GM18907 (cell line): ENCODE data around the gene STYXL1.
"Not testable (repeated sequence)": the region's sequence is repeated elsewhere in the genome, so short reads cannot be mapped to it uniquely, and the experiment has no call there.

Source experiments
- ATAC-seq: cut with Tn5 transposase; IDR thresholded peaks from one replicate; pipeline ENCODE4 v1.9.1; 2021; ENCODE audit warnings: mild to moderate bottlenecking, moderate library complexity; ENCODE audit not compliant: unreplicated experiment

The STYXL1 gene

GRCh38 chr7:76040126-76040525 is 7.7 kb downstream of the STYXL1 start:
- ATAC-seq: no peak

DNA sequence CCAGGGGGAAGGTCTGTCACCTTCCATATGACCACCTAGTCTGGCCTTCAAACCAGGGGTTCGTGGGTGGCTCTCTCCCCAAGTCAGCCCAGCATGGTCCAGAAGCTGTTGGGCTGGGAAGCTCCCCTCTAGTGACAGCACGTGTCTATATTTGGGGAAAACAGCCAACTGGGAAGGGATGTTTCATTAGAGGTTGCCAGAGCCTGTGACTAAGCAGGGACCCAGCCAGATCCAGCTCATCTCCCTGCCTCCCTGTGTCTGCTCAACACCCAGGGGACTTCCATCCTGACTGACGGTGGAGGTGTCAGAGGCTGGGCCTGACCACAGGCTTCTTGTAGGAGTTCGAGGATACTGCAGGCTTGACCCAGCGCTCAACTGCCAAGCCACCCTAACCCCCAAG is 10.5 kb downstream of the STYXL1 start:
- no peak for ATAC-seq

GRCh38 chr7:76031964-76032363 is 15.8 kb downstream of the STYXL1 start:
- ATAC-seq: no peak

GRCh38 chr7:76029682-76030081 is 18.1 kb downstream of the STYXL1 start:
- not testable (repeated sequence) for ATAC-seq

GRCh38 chr7:76023002-76023401 is 24.8 kb downstream of the STYXL1 start:
- no peak for ATAC-seq

GRCh38 chr7:76022026-76022780 is 25.6 kb downstream of the STYXL1 start:
- no peak for ATAC-seq

DNA sequence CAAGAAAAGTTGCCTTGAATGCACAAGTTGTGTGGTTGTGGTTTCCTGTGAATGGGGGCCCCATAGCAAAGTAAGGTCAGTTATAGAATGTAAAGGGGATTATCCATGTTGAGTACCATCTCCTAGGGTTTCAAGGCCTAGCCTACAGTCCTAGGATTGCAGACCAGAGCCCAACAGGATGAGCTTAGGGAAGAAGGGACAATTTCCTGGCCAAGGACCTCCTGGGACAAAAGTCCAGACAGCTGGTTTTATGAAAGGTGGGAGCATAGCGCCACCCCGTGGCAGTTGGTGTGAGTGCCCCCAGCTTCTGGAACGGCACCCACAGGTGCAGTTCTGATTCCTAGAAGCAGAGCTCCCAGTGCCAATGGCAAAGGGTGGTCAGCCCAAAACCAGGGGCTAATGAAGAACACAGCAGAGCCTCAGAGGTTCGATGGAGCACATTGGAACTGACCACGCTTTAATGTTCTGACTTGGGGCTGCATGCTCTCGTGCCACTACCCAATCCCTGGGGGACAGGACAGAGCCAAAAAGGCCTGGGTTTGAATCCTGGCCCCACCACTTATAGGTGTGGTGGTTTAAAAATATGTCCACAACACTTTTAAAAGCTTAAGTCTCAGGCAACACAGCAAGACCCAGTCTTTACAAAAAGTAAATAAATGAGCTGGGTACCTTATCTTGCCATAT is 27.6 kb downstream of the STYXL1 start:
- ATAC-seq: no peak

- ATAC-seq: not testable (repeated sequence)
Measured at GRCh38 chr7:76018520-76018919, 29.3 kb downstream of the STYXL1 start.

DNA sequence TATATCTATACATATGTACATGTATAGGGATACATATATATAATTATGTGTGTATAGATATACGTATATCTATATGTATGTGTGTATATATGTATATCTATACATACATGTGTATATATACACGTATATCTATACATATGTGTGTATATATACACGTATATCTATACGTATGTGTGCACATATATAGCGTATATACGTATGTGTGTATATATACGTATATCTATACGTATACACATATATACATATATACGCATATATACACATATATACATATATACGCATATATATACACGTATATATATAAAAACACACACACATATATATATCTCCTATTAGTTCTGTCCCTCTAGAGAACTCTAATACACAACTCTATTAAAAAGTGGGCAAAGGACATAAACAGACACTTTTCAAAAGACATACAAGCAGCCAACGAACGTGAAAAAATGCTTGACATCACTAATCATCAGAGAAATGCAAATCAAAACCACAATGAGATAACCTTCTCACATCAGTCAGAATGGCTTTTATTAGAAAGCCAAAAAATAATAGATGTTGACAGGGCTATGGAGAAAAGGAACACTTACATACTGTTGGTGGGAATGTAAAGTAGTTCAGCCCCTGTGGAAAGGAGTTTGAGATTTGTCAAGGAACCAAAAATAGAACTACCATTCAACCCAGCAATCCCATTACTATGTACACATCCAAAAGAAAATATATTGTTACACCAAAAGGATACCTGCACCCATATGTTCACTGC is 31.4 kb downstream of the STYXL1 start:
- ATAC-seq: no peak

DNA sequence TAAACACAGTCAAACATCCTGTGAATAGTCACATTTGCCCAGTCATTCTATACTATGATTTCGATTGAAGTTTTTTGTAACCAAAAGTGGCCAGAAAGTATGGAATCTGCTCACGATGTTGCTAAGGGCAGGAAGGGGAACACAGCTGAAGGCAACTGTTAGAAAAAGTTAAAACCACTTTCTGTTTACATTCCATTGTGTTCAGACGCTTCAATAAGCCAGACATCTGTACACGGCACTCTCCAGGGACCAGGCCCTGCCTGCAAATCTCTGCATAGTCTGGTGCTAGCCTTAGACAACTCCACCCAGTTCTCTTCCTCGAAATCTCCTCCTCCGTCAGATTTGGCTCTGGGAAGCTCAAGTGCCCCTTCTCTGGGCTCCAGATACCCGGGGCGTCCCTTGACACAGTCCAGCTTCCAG is 36.3 kb downstream of the STYXL1 start:
- ATAC-seq: no peak

- ATAC-seq: no peak
Measured at GRCh38 chr7:76009672-76010600, 37.9 kb downstream of the STYXL1 start.

DNA sequence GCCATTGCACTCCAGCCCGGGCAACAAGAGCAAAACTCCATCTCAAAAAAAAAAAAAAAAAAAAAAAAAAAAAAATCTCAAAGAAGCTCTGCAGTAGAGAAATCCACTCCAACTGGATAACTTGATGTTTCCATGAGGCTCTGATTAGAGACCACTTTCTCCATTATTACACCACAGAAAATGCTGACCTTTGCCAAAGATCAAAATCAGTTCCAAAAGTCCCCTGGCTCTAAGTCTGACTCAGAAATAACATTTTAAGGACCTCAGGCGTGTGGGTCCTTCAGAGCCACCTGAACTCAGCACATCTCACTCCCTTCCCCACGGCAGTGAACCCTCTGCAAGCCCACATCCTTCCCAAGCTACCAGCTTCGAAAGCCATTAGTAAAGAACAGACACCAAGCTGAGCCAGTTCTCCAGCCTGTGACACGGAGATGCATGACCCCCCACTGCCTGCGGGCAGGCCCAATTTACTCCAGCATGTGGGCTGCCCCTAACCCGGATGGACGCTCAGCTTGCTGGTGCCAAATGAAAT is 39.6 kb downstream of the STYXL1 start:
- no peak for ATAC-seq

- ATAC-seq: not testable (repeated sequence)
Measured at GRCh38 chr7:76005004-76005403, 42.8 kb downstream of the STYXL1 start.

DNA sequence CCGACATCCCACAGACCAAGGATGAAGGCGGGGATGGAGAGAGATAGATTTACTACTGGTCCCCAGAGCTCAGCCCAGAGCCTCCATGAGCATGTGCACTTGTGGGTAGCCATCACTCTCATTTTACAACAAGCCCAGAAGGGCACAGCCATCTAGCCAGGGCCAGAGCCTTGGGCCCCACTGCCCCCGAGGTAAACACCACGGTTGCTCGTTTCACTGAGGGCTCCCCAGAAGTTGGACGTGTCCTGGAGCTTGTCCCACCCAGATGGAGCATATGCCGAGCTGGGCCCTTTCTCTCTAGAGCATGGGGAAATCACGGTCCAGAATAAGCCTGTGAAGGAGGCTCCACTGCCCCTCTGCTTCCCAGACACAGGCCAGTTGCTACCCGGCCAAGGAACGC is 44.4 kb downstream of the STYXL1 start:
- ATAC-seq: no peak

DNA sequence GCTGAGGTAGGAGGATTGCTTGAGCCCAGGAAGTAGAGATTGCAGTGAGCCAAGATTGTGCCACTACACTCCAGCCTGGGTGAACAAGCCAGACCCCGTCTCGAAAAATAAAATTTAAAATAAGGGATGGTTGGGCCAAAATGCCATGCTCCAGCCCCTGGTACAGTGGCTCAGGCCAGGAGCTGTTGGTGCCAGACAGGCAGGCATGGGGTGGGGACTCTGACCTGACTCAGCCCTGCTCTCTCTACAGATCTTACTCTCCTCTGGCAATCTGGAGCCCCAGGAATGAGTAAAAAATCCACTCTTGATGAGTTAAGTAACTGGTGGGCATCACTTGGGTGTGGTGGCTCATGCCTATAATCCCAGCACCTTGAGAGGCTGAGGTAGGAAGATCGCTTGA is 45.0 kb downstream of the STYXL1 start:
- no peak for ATAC-seq

GRCh38 chr7:76002139-76002538 is 45.7 kb downstream of the STYXL1 start:
- no peak for ATAC-seq

GRCh38 chr7:76000566-76000965 is 47.2 kb downstream of the STYXL1 start:
- ATAC-seq: no peak

- ATAC-seq: no peak
Measured at GRCh38 chr7:75998038-75998437, 49.8 kb downstream of the STYXL1 start.

DNA sequence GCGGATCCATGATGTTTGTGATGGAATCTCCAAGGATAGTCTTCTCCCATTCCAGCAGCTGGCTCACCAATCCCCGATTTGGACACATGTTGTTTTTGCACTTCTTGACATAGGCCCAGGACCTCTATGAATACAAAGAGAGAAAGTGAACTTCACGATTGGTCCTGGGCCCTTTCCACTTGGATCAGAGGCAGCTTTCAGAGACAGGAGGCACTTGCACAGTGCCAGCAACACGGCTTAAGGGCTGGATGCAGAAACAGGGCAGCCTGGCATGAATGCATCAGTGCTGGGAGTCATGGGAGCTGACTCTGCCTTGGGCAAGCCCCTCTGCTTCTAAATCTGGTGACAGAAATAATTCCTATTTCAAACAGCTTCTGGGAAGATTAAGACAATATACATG is 51.3 kb downstream of the STYXL1 start:
- ATAC-seq: no peak

DNA sequence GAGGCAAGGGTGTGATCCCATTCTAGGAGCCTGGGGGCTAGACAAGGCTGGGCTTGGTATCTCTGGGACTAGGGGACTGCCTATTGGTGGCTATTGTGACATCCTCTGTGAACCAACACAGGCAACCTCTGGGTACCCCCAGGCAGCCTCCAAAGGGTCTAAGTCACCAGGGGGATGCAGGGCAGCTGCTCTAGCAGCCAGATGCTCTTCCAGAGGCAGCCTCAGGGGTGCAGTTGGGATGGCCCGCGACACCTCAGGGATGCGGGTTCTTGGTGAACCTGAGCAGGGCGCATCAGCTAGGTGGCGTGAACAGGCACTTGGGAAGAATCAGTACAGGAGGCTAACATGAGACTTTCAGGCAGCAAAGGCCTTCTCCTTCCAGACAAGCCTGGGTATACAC is 51.8 kb downstream of the STYXL1 start:
- no peak for ATAC-seq
